ENCODE data around the gene RBP5. TPM values are rescaled to one million over a fixed set of nuclear protein-coding genes. Genes with fewer than 3 reads are reported as not detected.

RBP5 gene
- total RNA-seq, 1 experiment from 2014 or later, result not detected

DNA sequence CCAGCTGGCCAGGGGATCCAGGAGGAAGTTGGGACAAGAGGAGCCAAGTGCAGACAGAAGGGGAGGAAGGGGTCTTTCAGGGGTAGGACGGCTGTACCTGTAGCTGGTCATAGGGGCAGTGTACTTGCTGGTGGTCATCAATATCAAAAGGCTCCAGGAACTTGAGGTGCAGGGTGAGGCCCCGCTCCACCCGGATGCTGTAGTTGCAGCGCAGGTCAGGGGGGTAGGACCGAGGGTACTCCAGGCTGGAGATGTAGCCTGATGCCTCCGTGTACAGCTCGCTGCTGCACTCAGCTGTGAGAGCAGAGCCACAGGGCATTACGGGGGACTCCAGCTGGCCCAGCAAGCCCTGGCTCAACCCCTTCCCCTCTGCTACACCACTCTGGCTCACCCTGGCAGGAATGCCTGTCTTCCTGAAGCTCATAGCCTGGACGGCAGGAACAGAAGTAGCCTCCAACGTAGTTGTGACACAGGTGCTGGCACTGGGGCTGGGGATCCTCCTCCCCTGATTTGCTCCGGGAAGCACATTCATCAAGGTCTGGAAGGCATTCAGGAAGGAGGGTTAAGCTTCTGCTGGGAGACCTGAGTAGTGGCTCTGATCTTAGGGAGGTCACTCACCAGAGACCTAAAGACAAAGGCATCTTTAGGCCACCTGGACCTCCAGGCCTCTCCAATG lies 39.4 kb downstream of the RBP5 start:
- ChIA-PET POLR2A (ENCODE audit: low non-redundant PET) (no interaction called here), CTCF (no interaction called here)
- intact Hi-C loops (cut with micrococcal nuclease; ENCODE audit: unreplicated experiment), result no loop called here
- Histone ChIP-seq H3K27ac (ENCODE audit: low read depth, low read length, poor library complexity, severe bottlenecking) (no peak overlapping the region), H3K36me3 (ENCODE audit: insufficient read depth, low read length, poor library complexity, severe bottlenecking) (no peaks in the 10 kb centered on the region), H3K9me3 (ENCODE audit: low read depth, low read length, poor library complexity, severe bottlenecking) (no peaks in the 10 kb centered on the region), H3K4me1 (ENCODE audit: insufficient read depth, low read length, poor library complexity, severe bottlenecking) (peaks cover 8% of the 10 kb centered on the region), H3K4me3 (ENCODE audit: low read depth, low read length, poor library complexity, severe bottlenecking) (no peak overlapping the region), H3K27me3 (replicated peaks; ENCODE audit: insufficient read depth, low read depth, low read length, poor library complexity) (no peaks in the 10 kb centered on the region)
- no peak for DNase-seq (ENCODE audit: low spot score)
- TF ChIP-seq, protein P1, sequence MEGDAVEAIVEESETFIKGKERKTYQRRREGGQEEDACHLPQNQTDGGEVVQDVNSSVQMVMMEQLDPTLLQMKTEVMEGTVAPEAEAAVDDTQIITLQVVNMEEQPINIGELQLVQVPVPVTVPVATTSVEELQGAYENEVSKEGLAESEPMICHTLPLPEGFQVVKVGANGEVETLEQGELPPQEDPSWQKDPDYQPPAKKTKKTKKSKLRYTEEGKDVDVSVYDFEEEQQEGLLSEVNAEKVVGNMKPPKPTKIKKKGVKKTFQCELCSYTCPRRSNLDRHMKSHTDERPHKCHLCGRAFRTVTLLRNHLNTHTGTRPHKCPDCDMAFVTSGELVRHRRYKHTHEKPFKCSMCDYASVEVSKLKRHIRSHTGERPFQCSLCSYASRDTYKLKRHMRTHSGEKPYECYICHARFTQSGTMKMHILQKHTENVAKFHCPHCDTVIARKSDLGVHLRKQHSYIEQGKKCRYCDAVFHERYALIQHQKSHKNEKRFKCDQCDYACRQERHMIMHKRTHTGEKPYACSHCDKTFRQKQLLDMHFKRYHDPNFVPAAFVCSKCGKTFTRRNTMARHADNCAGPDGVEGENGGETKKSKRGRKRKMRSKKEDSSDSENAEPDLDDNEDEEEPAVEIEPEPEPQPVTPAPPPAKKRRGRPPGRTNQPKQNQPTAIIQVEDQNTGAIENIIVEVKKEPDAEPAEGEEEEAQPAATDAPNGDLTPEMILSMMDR (conservative IDR thresholded peaks at IDR 0.05; ENCODE audit: low read depth, low read length), result no peak
- TF ChIP-seq EZH2 (IDR thresholded peaks at IDR 0.05; ENCODE audit: borderline replicate concordance, low read depth, low read length, poor library complexity, severe bottlenecking), result no peak
- BruUV-seq (replicated peaks), result no TSS peak

DNA sequence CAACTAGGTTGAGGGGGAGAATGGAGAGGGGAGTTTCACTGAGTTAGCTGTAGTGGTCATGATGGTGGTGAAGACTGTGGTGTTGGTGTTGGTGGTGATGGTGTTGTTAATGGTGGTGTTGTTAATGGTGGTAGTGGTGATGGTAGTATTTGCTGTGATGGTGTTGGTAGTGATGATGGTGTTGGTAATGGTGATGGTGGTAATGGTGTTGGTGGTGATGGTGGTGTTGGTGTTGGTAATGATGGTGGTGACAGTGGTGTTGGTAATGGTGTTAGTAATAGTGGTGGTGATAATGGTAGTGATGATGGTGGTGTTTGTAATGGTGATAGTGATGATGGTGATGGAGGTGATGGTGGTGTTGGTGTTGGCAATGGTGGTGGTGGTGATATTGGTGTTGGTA lies 45.6 kb downstream of the RBP5 start:
- no peaks in the 10 kb centered on the region for H3K9me3 ChIP-seq (ENCODE audit: low read depth, low read length, poor library complexity, severe bottlenecking)
- ChIA-PET POLR2A (ENCODE audit: low non-redundant PET) (no interaction called here), CTCF (no interaction called here)
- H3K36me3 ChIP-seq (ENCODE audit: insufficient read depth, low read length, poor library complexity, severe bottlenecking), result no peaks in the 10 kb centered on the region
- BruUV-seq (replicated peaks), result no TSS peak
- H3K4me1 ChIP-seq (ENCODE audit: insufficient read depth, low read length, poor library complexity, severe bottlenecking), result no peaks in the 10 kb centered on the region
- TF ChIP-seq EZH2 (IDR thresholded peaks at IDR 0.05; ENCODE audit: borderline replicate concordance, low read depth, low read length, poor library complexity, severe bottlenecking), result no peak
- TF ChIP-seq, protein P1 (conservative IDR thresholded peaks at IDR 0.05; ENCODE audit: low read depth, low read length), result no peak
- no peak overlapping the region for H3K27ac ChIP-seq (ENCODE audit: low read depth, low read length, poor library complexity, severe bottlenecking)
- H3K27me3 ChIP-seq (replicated peaks; ENCODE audit: insufficient read depth, low read depth, low read length, poor library complexity), result no peaks in the 10 kb centered on the region
- no peak overlapping the region for H3K4me3 ChIP-seq (ENCODE audit: low read depth, low read length, poor library complexity, severe bottlenecking)
- no peak for DNase-seq (ENCODE audit: low spot score)
- intact Hi-C loops (cut with micrococcal nuclease; ENCODE audit: unreplicated experiment), result no loop called here

DNA sequence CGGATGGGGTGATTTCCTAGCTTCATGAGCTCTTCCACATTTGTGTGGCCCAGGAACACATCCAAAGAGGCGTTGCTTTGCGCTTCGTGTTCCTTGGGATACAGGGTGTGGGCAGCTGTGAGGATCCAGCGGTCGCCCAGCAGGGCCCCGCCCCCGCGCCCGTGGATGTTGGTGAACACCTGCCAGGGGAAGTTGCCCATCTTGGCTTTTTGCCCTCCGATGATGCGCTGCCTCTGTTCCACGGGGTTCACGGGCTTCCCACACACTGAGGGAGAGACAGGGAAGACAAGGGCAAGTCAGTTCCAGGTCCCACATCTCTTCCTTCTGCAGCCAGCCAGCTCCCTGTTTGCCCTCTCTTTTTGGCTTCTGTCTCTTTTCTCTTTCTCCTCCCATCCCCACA lies 47.7 kb downstream of the RBP5 start:
- H3K4me1 ChIP-seq (ENCODE audit: insufficient read depth, low read length, poor library complexity, severe bottlenecking), result no peaks in the 10 kb centered on the region
- no peak for DNase-seq (ENCODE audit: low spot score)
- ChIA-PET CTCF (interaction anchor here (0.6 kb wide), 1 partner anchor 523 kb away, joined by 4 read pairs; no protein-coding TSS in a partner anchor), POLR2A (ENCODE audit: low non-redundant PET) (no interaction called here)
- no TSS peak for BruUV-seq (replicated peaks)
- TF ChIP-seq EZH2 (IDR thresholded peaks at IDR 0.05; ENCODE audit: borderline replicate concordance, low read depth, low read length, poor library complexity, severe bottlenecking), result no peak
- TF ChIP-seq, protein P1 (conservative IDR thresholded peaks at IDR 0.05; ENCODE audit: low read depth, low read length), result no peak
- H3K4me3 ChIP-seq (ENCODE audit: low read depth, low read length, poor library complexity, severe bottlenecking), result no peak overlapping the region
- no peaks in the 10 kb centered on the region for H3K27me3 ChIP-seq (replicated peaks; ENCODE audit: insufficient read depth, low read depth, low read length, poor library complexity)
- H3K36me3 ChIP-seq (ENCODE audit: insufficient read depth, low read length, poor library complexity, severe bottlenecking), result no peaks in the 10 kb centered on the region
- H3K27ac ChIP-seq (ENCODE audit: low read depth, low read length, poor library complexity, severe bottlenecking), result no peak overlapping the region
- H3K9me3 ChIP-seq (ENCODE audit: low read depth, low read length, poor library complexity, severe bottlenecking), result no peaks in the 10 kb centered on the region
- intact Hi-C loops (cut with micrococcal nuclease; ENCODE audit: unreplicated experiment), result no loop called here

All from A673 (cell line).